Measurements from ENCODE around the gene ANKRD13A. TPM values are rescaled to one million over a fixed set of nuclear protein-coding genes. Genes with fewer than 3 reads are reported as not detected.

ANKRD13A gene
- total RNA-seq, 1 donor from 2014 or later: 35.4 TPM

DNA sequence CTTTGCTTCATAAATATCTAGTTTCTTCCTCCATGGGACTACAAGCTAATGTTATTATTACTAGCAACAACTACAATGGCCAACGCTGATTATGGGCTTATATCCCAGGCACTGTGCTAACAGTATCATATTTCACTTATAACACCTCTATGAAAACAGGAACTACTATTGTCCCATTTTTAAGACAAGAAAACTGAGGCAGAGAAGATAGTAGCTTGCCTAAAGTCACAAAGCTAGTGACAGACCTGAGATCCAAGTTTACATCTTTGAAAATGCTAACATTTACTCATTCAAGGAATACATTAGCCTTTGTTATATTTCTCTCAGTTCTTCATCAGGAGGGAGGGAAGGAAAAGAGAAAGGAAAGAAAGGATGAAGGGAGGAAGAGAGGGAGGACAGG, 35.9 kb upstream of the ANKRD13A start:
- H3K36me3 ChIP-seq: no peaks in the 10 kb centered on the region
- Mint-ChIP-seq H3K4me3 (no peak overlapping the region), H3K9me3 (no peaks in the 10 kb centered on the region), H3K27ac (no peak overlapping the region), H3K36me3 (peaks cover 27% of the 10 kb centered on the region), H3K4me1 (no peaks in the 10 kb centered on the region), H3K27me3 (ENCODE audit: insufficient read depth, low read depth) (no peaks in the 10 kb centered on the region)
- TF ChIP-seq, protein P1, sequence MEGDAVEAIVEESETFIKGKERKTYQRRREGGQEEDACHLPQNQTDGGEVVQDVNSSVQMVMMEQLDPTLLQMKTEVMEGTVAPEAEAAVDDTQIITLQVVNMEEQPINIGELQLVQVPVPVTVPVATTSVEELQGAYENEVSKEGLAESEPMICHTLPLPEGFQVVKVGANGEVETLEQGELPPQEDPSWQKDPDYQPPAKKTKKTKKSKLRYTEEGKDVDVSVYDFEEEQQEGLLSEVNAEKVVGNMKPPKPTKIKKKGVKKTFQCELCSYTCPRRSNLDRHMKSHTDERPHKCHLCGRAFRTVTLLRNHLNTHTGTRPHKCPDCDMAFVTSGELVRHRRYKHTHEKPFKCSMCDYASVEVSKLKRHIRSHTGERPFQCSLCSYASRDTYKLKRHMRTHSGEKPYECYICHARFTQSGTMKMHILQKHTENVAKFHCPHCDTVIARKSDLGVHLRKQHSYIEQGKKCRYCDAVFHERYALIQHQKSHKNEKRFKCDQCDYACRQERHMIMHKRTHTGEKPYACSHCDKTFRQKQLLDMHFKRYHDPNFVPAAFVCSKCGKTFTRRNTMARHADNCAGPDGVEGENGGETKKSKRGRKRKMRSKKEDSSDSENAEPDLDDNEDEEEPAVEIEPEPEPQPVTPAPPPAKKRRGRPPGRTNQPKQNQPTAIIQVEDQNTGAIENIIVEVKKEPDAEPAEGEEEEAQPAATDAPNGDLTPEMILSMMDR (IDR thresholded peaks at IDR 0.05): no peak
- no peak for TF ChIP-seq EZH2phosphoT487 (IDR thresholded peaks at IDR 0.05)
- no peak for TF ChIP-seq EZH2 (IDR thresholded peaks at IDR 0.05)
- H4K20me1 ChIP-seq (ENCODE audit: low read depth): no peaks in the 10 kb centered on the region
- H3K79me2 ChIP-seq (ENCODE audit: low read depth): no peaks in the 10 kb centered on the region
- no peak overlapping the region for H2AFZ ChIP-seq (replicated peaks)
- no peak overlapping the region for H3K9ac ChIP-seq
- no peak for DNase-seq (ENCODE audit: low spot score)
- no peaks in the 10 kb centered on the region for H3F3A ChIP-seq (ENCODE audit: low read depth)
- no peaks in the 10 kb centered on the region for H3K9me3 ChIP-seq (ENCODE audit: low read depth)
- no peaks in the 10 kb centered on the region for H3K4me1 ChIP-seq
- H3K27ac ChIP-seq: no peak overlapping the region
- H3K4me3 ChIP-seq: no peak overlapping the region
- H3K4me2 ChIP-seq: no peak overlapping the region
- H3K27me3 ChIP-seq: no peaks in the 10 kb centered on the region

DNA sequence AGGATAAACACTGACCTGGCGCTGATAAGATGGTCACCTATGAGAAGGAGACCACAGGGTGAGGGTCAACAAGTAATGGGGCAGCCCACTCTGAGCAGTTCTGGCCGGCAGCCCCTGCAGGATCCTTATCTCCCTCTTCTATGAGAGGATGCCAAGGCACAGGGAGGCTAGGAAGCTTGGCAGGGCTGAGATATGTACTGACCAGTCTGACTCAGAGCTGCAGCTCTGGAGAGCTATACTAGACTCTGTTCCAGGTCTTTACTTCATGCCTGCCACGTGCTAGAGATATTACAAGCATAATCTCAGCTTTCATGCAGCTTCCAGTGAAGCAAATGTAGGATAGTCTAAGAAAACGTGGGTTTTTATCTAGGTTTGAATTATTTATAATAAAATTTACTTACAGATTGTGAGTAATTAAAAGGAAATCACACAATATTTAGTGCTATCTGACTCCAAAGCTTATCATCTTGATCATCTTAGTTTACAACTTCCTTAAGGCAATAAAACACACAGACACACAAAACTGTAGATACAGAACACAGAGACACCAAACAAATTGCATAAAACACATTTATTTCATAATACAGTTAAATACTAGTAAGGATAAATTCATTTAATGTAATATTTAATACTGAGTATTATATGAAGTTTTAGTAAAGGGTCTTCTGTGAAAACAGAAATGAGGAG, 35.3 kb upstream of the ANKRD13A start:
- H3K36me3 Mint-ChIP-seq: peaks cover 24% of the 10 kb centered on the region

DNA sequence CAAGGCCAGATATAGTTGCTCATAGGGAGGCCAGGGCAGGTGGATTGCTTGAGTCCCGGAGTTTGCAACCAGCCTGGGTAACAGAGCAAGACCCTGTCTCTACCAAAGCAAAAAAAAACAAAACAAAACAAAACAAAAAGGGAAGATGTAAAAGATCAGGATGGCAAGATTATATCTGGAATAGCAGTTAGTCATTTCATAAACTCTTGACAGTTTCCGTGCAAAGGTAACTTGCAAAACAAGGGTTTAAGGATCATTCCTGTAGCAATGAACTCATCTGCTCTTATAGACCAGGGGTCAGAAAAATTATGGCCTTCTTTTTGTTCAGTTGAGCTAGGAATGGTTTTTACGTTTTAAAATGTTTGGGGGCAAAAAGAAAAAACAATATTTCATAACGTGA, 32.7 kb upstream of the ANKRD13A start:
- Mint-ChIP-seq H3K9me3 (no peaks in the 10 kb centered on the region), H3K36me3 (peaks cover 18% of the 10 kb centered on the region), H3K27me3 (ENCODE audit: insufficient read depth, low read depth) (no peaks in the 10 kb centered on the region), H3K27ac (no peak overlapping the region), H3K4me1 (no peaks in the 10 kb centered on the region), H3K4me3 (no peak overlapping the region)
- no peak for DNase-seq (ENCODE audit: low spot score)
- H4K20me1 ChIP-seq (ENCODE audit: low read depth): no peaks in the 10 kb centered on the region
- H3K4me2 ChIP-seq: no peak overlapping the region
- H2AFZ ChIP-seq (replicated peaks): no peak overlapping the region
- H3K9me3 ChIP-seq (ENCODE audit: low read depth): no peaks in the 10 kb centered on the region
- TF ChIP-seq EZH2phosphoT487 (IDR thresholded peaks at IDR 0.05): no peak
- TF ChIP-seq, protein P1 (IDR thresholded peaks at IDR 0.05): no peak
- no peak for TF ChIP-seq EZH2 (IDR thresholded peaks at IDR 0.05)
- H3F3A ChIP-seq (ENCODE audit: low read depth): no peaks in the 10 kb centered on the region
- H3K36me3 ChIP-seq: no peaks in the 10 kb centered on the region
- no peak overlapping the region for H3K4me3 ChIP-seq
- no peaks in the 10 kb centered on the region for H3K79me2 ChIP-seq (ENCODE audit: low read depth)
- no peak overlapping the region for H3K27ac ChIP-seq
- no peak overlapping the region for H3K9ac ChIP-seq
- no peaks in the 10 kb centered on the region for H3K4me1 ChIP-seq
- H3K27me3 ChIP-seq: no peaks in the 10 kb centered on the region

More for the DNA sequence above, 35.3 kb upstream of the ANKRD13A start:
- no peaks in the 10 kb centered on the region for H3K36me3 ChIP-seq
- no peaks in the 10 kb centered on the region for H3K4me1 ChIP-seq
- H3K4me3 ChIP-seq: no peak overlapping the region
- no peaks in the 10 kb centered on the region for H3F3A ChIP-seq (ENCODE audit: low read depth)
- no peaks in the 10 kb centered on the region for H3K79me2 ChIP-seq (ENCODE audit: low read depth)
- H3K4me1 Mint-ChIP-seq: no peaks in the 10 kb centered on the region
- no peak overlapping the region for H3K4me3 Mint-ChIP-seq
- no peaks in the 10 kb centered on the region for H3K9me3 ChIP-seq (ENCODE audit: low read depth)
- TF ChIP-seq EZH2phosphoT487 (IDR thresholded peaks at IDR 0.05) (no peak), EZH2 (IDR thresholded peaks at IDR 0.05) (no peak)
- TF ChIP-seq, protein P1 (IDR thresholded peaks at IDR 0.05): no peak
- H3K27ac ChIP-seq: no peak overlapping the region
- no peaks in the 10 kb centered on the region for H3K27me3 Mint-ChIP-seq (ENCODE audit: insufficient read depth, low read depth)
- H3K4me2 ChIP-seq: no peak overlapping the region
- no peak overlapping the region for H3K27ac Mint-ChIP-seq
- H3K9me3 Mint-ChIP-seq: no peaks in the 10 kb centered on the region
- DNase-seq (ENCODE audit: low spot score): no peak
- no peak overlapping the region for H2AFZ ChIP-seq (replicated peaks)
- H3K9ac ChIP-seq: no peak overlapping the region
- no peaks in the 10 kb centered on the region for H3K27me3 ChIP-seq
- H4K20me1 ChIP-seq (ENCODE audit: low read depth): no peaks in the 10 kb centered on the region
